HepG2 (cell line): Measurements from ENCODE around the gene CRIP1. TPM values are rescaled to one million over a fixed set of nuclear protein-coding genes. Genes with fewer than 3 reads are reported as not detected.

Source experiments
- AGO1 ChIP-seq: fragments of 200-400 bp; formaldehyde crosslinking; IDR thresholded peaks from 2 replicates; pipeline ENCODE4 v1.6.1; 2017; ENCODE audit warnings: mild to moderate bottlenecking, low read depth, low read length, moderate library complexity; ENCODE audit not compliant: poor library complexity, severe bottlenecking
- BATF2 ChIP-seq: sonication (generic); formaldehyde crosslinking; IDR thresholded peaks from 2 replicates; pipeline ENCODE4 v1.8.0; 2022; ENCODE audit warnings: mild to moderate bottlenecking, missing genetic modification reagents, moderate library complexity
- CAMTA2 ChIP-seq: sonication (generic); formaldehyde crosslinking; IDR thresholded peaks from 2 replicates; pipeline ENCODE4 v1.4.0; 2020; ENCODE audit warnings: mild to moderate bottlenecking, missing genetic modification reagents, borderline replicate concordance
- RELA ChIP-seq: sonication (generic); formaldehyde crosslinking; IDR thresholded peaks from 2 replicates; pipeline ENCODE4 v1.4.0; 2020; ENCODE audit warnings: missing genetic modification reagents
- TFDP2 ChIP-seq: sonication (generic); formaldehyde crosslinking; IDR thresholded peaks from 2 replicates; pipeline ENCODE4 v1.4.0; 2020; ENCODE audit warnings: missing genetic modification reagents
- ZBTB20 ChIP-seq: sonication (generic); formaldehyde crosslinking; IDR thresholded peaks from 2 replicates; pipeline ENCODE4 v1.8.1; 2023; ENCODE audit warnings: missing genetic modification reagents, low read depth, mild to moderate bottlenecking, borderline replicate concordance
- ZFP41 ChIP-seq: sonication (generic); formaldehyde crosslinking; IDR thresholded peaks from 2 replicates; pipeline ENCODE4 v1.4.0; 2020; ENCODE audit warnings: mild to moderate bottlenecking, missing genetic modification reagents, borderline replicate concordance
- ZMAT3 ChIP-seq: sonication (generic); formaldehyde crosslinking; conservative IDR thresholded peaks from 2 replicates; pipeline ENCODE4 v1.7.0; 2021; ENCODE audit warnings: missing genetic modification reagents
- ZNF292 ChIP-seq: sonication (generic); formaldehyde crosslinking; IDR thresholded peaks from 2 replicates; pipeline ENCODE4 v1.8.1; 2022; ENCODE audit warnings: mild to moderate bottlenecking, low read depth, missing genetic modification reagents, borderline replicate concordance
- ZNF563 ChIP-seq: sonication (generic); formaldehyde crosslinking; IDR thresholded peaks from 2 replicates; pipeline ENCODE4 v1.8.0; 2022; ENCODE audit warnings: mild to moderate bottlenecking, moderate library complexity, missing genetic modification reagents
- ZNF569 ChIP-seq: sonication (generic); formaldehyde crosslinking; IDR thresholded peaks from 2 replicates; pipeline ENCODE4 v1.5.0; 2020; ENCODE audit warnings: mild to moderate bottlenecking, missing genetic modification reagents, moderate library complexity, borderline replicate concordance
- ZNF607 ChIP-seq: sonication (generic); formaldehyde crosslinking; IDR thresholded peaks from 2 replicates; pipeline ENCODE4 v1.5.1; 2020; ENCODE audit warnings: missing genetic modification reagents, mild to moderate bottlenecking, borderline replicate concordance
- ZNF780A ChIP-seq: sonication (generic); formaldehyde crosslinking; IDR thresholded peaks from 2 replicates; pipeline ENCODE4 v1.8.0; 2022; ENCODE audit warnings: mild to moderate bottlenecking, missing genetic modification reagents, moderate library complexity
- ZNF790 ChIP-seq: sonication (generic); formaldehyde crosslinking; IDR thresholded peaks from 2 replicates; pipeline ENCODE4 v1.8.0; 2022; ENCODE audit warnings: missing genetic modification reagents, mild to moderate bottlenecking, borderline replicate concordance
- polyA plus RNA-seq, 8 experiments: library from polyadenylated mRNA; depleted of rRNA in 3 of 8; stranded (reverse) in 7 of 8; unstranded in 1 of 8; fragments of >200 nt; fragmentation: Illumina TruSeq in 4 of 8; extraction: Trizol in 4 of 8; gene quantifications; 2 replicates each; pipeline versions ENCODE4 v1.2.1 to v1.2.3, GENCODE V29; 2011 to 2016; ENCODE audit warnings: low read depth in 4 of 8, missing spikeins in 1 of 8, mixed read lengths in 1 of 8; ENCODE audit not compliant: insufficient read depth in 1 of 8
- total RNA-seq, 5 experiments: library from RNA; depleted of rRNA; stranded (reverse); fragments of >200 nt; fragmentation: Illumina TruSeq; extraction: Trizol; gene quantifications; 2 replicates each; pipeline ENCODE4 v1.2.3, GENCODE V29; 2016; ENCODE audit warnings: low read depth in 1 of 5
- TF ChIP-seq, protein P1 (sequence below): sonication (generic); formaldehyde crosslinking; IDR thresholded peaks from 2 replicates; pipeline ENCODE4 v1.4.0; 2020; ENCODE audit warnings: missing genetic modification reagents
- TF ChIP-seq, protein P2 (sequence below): sonication (generic); formaldehyde crosslinking; IDR thresholded peaks from 2 replicates; pipeline ENCODE4 v1.4.0; 2020; ENCODE audit warnings: mild to moderate bottlenecking, missing genetic modification reagents
- TF ChIP-seq, protein P3 (sequence below): sonication (generic); formaldehyde crosslinking; IDR thresholded peaks from 2 replicates; pipeline ENCODE4 v1.8.0; 2022; ENCODE audit warnings: mild to moderate bottlenecking, missing genetic modification reagents; ENCODE audit not compliant: insufficient replicate concordance

Gene CRIP1
- total and polyA plus RNA-seq, 2 of the 13 experiments (the other 11 are each of a cell fraction or from before 2014, with no cell fraction given): 53.9 to 59.5 TPM

DNA sequence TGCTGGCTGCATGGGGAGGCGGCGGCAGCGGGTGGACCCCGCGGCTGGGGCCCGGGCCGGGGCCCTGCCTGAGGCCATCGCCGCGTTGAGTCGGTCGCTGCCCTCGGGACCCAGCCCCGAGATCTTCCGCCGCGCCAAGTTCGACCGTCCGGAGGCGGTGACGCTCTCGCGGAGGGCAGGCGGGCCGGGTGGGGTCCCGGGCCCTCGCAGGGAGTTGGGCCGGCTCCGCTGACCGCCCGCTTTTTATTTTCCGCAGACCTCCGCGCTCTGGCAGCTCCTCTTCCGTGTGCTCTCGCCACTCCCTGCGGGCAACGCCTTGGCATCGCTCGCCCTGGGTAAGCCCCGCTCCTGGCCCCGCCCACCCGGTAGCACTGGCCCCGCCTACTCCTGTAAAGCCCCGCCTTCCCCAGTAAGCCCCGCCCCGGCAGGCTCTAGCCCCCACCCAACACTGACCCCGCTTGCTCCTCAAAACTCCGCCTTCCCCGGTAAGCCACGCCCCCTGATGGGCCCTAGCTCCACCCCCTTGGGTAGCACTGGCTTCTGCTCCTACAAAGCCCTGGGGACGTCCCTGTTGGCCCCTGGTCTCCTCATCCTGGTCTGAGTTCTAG lies 4.8 kb downstream of the CRIP1 start (continued):
- TF ChIP-seq, protein P1, sequence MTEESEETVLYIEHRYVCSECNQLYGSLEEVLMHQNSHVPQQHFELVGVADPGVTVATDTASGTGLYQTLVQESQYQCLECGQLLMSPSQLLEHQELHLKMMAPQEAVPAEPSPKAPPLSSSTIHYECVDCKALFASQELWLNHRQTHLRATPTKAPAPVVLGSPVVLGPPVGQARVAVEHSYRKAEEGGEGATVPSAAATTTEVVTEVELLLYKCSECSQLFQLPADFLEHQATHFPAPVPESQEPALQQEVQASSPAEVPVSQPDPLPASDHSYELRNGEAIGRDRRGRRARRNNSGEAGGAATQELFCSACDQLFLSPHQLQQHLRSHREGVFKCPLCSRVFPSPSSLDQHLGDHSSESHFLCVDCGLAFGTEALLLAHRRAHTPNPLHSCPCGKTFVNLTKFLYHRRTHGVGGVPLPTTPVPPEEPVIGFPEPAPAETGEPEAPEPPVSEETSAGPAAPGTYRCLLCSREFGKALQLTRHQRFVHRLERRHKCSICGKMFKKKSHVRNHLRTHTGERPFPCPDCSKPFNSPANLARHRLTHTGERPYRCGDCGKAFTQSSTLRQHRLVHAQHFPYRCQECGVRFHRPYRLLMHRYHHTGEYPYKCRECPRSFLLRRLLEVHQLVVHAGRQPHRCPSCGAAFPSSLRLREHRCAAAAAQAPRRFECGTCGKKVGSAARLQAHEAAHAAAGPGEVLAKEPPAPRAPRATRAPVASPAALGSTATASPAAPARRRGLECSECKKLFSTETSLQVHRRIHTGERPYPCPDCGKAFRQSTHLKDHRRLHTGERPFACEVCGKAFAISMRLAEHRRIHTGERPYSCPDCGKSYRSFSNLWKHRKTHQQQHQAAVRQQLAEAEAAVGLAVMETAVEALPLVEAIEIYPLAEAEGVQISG (CRISPR knock-in tag): peak; percentile 10; the same call in 1 of the 2 replicates
- TF ChIP-seq ZNF563 (CRISPR knock-in tag): no peak
- peak; percentile 90; the same call in 1 of the 2 replicates for TF ChIP-seq CAMTA2 (CRISPR knock-in tag)
- no peak for TF ChIP-seq RELA (CRISPR knock-in tag)
- no peak for TF ChIP-seq ZNF292 (CRISPR knock-in tag)
- TF ChIP-seq, protein P2, sequence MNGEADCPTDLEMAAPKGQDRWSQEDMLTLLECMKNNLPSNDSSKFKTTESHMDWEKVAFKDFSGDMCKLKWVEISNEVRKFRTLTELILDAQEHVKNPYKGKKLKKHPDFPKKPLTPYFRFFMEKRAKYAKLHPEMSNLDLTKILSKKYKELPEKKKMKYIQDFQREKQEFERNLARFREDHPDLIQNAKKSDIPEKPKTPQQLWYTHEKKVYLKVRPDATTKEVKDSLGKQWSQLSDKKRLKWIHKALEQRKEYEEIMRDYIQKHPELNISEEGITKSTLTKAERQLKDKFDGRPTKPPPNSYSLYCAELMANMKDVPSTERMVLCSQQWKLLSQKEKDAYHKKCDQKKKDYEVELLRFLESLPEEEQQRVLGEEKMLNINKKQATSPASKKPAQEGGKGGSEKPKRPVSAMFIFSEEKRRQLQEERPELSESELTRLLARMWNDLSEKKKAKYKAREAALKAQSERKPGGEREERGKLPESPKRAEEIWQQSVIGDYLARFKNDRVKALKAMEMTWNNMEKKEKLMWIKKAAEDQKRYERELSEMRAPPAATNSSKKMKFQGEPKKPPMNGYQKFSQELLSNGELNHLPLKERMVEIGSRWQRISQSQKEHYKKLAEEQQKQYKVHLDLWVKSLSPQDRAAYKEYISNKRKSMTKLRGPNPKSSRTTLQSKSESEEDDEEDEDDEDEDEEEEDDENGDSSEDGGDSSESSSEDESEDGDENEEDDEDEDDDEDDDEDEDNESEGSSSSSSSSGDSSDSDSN (CRISPR knock-in tag): no peak
- TF ChIP-seq ZMAT3 (CRISPR knock-in tag): no peak; the same call in 1 of the 2 replicates
- TF ChIP-seq ZBTB20 (CRISPR knock-in tag): no peak
- TF ChIP-seq AGO1: no peak
- TF ChIP-seq BATF2 (CRISPR knock-in tag): no peak
- TF ChIP-seq ZNF790 (CRISPR knock-in tag): no peak
- no peak for TF ChIP-seq TFDP2 (CRISPR knock-in tag)
- TF ChIP-seq ZNF607 (CRISPR knock-in tag): 0 out of 2 replicates have a peak, but pooled peaks have one; percentile 32
- TF ChIP-seq, protein P3, sequence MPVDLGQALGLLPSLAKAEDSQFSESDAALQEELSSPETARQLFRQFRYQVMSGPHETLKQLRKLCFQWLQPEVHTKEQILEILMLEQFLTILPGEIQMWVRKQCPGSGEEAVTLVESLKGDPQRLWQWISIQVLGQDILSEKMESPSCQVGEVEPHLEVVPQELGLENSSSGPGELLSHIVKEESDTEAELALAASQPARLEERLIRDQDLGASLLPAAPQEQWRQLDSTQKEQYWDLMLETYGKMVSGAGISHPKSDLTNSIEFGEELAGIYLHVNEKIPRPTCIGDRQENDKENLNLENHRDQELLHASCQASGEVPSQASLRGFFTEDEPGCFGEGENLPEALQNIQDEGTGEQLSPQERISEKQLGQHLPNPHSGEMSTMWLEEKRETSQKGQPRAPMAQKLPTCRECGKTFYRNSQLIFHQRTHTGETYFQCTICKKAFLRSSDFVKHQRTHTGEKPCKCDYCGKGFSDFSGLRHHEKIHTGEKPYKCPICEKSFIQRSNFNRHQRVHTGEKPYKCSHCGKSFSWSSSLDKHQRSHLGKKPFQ (CRISPR knock-in tag): peak; percentile 17
- TF ChIP-seq ZNF780A (CRISPR knock-in tag): no peak
- no peak for TF ChIP-seq ZFP41 (CRISPR knock-in tag)
- no peak for TF ChIP-seq ZNF569 (CRISPR knock-in tag)
